ENCODE results near the gene PXMP4.
"Not testable (repeated sequence)": the region's sequence is repeated elsewhere in the genome, so short reads cannot be mapped to it uniquely, and the experiment has no call there.

PXMP4 gene

DNA sequence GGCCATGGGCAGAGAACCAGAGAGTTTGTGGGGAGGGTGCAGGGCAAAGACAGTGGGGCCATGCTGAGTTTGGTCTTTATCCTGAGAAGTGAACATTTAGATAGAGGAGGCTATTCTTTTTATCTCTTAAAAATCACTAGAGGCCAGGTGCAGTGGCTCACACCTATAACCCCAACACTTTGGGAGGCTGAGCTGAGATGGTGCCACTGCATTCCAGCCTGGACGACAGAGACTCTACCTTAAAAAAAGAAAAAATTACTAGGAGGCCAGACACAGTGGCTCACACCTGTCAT, 8.7 kb downstream of the PXMP4 start:
- no peaks in the 10 kb centered on the region for H3K36me3 ChIP-seq (ENCODE audit: control insufficient read depth, insufficient read depth, low read length)
- peaks cover 11% of the 10 kb centered on the region for H3K4me1 ChIP-seq (ENCODE audit: control insufficient read depth, insufficient read depth, low read length)
- no peaks in the 10 kb centered on the region for H3K9me3 ChIP-seq (ENCODE audit: control insufficient read depth, insufficient read depth, low read length)
- H3K9ac ChIP-seq (ENCODE audit: low read depth, low read length): no peak overlapping the region
- H3K4me3 ChIP-seq (ENCODE audit: low read depth, low read length): no peak overlapping the region
- no peaks in the 10 kb centered on the region for H3K27me3 ChIP-seq (ENCODE audit: control insufficient read depth, insufficient read depth, low read length)

GRCh38 chr20:33710681-33711445, 9.2 kb downstream of the PXMP4 start:
- Histone ChIP-seq H3K4me1 (ENCODE audit: control insufficient read depth, insufficient read depth, low read length) (peaks cover 11% of the 10 kb centered on the region), H3K4me3 (ENCODE audit: low read depth, low read length) (no peak overlapping the region), H3K27me3 (ENCODE audit: control insufficient read depth, insufficient read depth, low read length) (no peaks in the 10 kb centered on the region), H3K9ac (ENCODE audit: low read depth, low read length) (no peak overlapping the region), H3K9me3 (ENCODE audit: control insufficient read depth, insufficient read depth, low read length) (no peaks in the 10 kb centered on the region), H3K36me3 (ENCODE audit: control insufficient read depth, insufficient read depth, low read length) (no peaks in the 10 kb centered on the region)

DNA sequence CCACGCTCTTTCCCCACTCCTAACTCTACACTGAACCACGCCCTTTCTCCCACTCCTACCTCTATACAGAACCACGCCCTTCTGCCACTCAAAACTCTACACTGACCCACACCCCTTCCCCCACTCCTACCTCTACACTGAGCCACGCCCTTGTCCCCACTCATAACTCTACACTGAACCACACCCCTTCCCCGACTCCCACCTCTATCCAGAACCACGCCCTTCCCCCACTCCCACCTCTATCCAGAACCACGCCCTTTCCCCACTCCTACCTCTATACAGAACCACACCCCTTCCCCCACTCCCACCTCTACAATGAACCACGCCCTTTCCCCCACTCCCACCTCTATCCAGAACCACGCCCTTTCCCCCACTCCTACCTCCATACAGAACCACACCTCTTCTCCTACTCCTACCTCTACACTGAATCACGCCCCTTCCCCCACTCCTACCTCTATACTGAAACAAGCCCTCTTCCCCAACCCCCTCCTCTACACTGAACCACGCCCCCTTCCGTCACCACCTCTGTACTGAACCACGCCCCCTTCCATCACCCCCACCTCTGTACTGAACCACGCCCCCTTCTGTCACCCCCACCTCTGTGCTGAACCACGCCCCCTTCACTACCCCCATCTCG, 10.1 kb downstream of the PXMP4 start:
- H3K9ac ChIP-seq (ENCODE audit: low read depth, low read length): no peak overlapping the region
- peak overlapping the region; percentile 35 for H3K4me3 ChIP-seq (ENCODE audit: low read depth, low read length)
- H3K36me3 ChIP-seq (ENCODE audit: control insufficient read depth, insufficient read depth, low read length): no peaks in the 10 kb centered on the region
- no peaks in the 10 kb centered on the region for H3K27me3 ChIP-seq (ENCODE audit: control insufficient read depth, insufficient read depth, low read length)
- H3K9me3 ChIP-seq (ENCODE audit: control insufficient read depth, insufficient read depth, low read length): no peaks in the 10 kb centered on the region
- peaks cover 11% of the 10 kb centered on the region for H3K4me1 ChIP-seq (ENCODE audit: control insufficient read depth, insufficient read depth, low read length)

GRCh38 chr20:33709398-33709797, 10.7 kb downstream of the PXMP4 start:
- H3K36me3 ChIP-seq (ENCODE audit: control insufficient read depth, insufficient read depth, low read length): no peaks in the 10 kb centered on the region
- H3K9ac ChIP-seq (ENCODE audit: low read depth, low read length): no peak overlapping the region
- H3K4me1 ChIP-seq (ENCODE audit: control insufficient read depth, insufficient read depth, low read length): peaks cover 11% of the 10 kb centered on the region
- no peak overlapping the region for H3K4me3 ChIP-seq (ENCODE audit: low read depth, low read length)
- H3K27me3 ChIP-seq (ENCODE audit: control insufficient read depth, insufficient read depth, low read length): no peaks in the 10 kb centered on the region
- no peaks in the 10 kb centered on the region for H3K9me3 ChIP-seq (ENCODE audit: control insufficient read depth, insufficient read depth, low read length)

DNA sequence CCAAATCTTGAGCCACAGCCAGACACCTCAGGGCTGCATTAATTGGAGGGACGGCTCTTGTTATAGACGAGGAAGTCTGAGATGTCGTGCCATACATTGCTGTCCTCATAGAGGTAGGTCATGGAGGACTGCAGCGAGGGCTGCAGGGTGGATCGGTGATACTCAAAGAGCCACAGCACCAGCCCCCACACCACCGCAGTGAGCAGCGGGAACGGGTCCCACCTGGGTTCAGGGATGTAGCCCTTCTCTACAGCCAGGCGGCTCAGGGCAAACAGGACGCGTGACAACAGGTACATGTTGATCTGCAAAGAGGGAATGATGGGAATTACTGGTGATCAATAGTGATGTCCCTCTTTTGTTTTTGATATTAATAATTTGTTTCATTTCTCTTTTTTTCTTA, 12.4 kb downstream of the PXMP4 start:
- H3K27me3 ChIP-seq (ENCODE audit: control insufficient read depth, insufficient read depth, low read length): no peaks in the 10 kb centered on the region
- H3K36me3 ChIP-seq (ENCODE audit: control insufficient read depth, insufficient read depth, low read length): no peaks in the 10 kb centered on the region
- H3K9me3 ChIP-seq (ENCODE audit: control insufficient read depth, insufficient read depth, low read length): no peaks in the 10 kb centered on the region
- H3K9ac ChIP-seq (ENCODE audit: low read depth, low read length): no peak overlapping the region
- peaks cover 11% of the 10 kb centered on the region for H3K4me1 ChIP-seq (ENCODE audit: control insufficient read depth, insufficient read depth, low read length)
- H3K4me3 ChIP-seq (ENCODE audit: low read depth, low read length): no peak overlapping the region

DNA sequence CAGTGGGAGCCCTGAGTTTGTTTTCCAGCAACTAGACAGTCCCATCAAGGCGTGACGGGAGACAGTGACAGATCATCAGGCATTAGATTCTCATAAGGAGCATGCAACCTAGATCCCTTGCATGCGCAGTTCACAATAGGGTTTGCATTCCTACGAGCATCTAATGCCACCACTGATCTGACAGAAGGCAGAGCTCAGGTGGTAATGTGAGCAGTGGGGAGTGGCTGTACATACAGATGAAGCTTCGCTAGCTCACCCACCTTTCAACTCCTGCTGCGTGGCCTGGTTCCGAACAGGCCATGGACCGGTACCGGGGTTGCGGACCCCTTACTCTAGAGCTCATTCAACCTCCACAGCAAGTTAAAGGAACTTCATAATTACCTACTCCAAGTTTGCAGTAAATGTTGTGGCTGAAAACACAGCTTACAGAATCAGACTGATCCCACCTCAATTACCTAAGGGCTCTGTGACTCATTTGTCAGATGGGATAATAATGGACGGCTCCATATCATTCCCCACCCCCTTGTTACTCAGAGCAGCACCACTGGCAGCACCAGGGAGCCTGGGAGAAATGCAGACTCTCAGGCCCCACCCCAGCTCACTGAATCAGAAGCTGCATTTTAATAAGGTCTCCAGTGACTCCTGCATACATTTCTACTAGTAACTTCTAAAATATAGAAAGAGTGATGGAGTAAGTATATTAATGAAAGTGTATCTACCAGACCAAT, 15.7 kb downstream of the PXMP4 start:
- H3K4me1 ChIP-seq (ENCODE audit: control insufficient read depth, insufficient read depth, low read length): peaks cover 3% of the 10 kb centered on the region
- H3K36me3 ChIP-seq (ENCODE audit: control insufficient read depth, insufficient read depth, low read length): no peaks in the 10 kb centered on the region
- no peaks in the 10 kb centered on the region for H3K27me3 ChIP-seq (ENCODE audit: control insufficient read depth, insufficient read depth, low read length)
- H3K4me3 ChIP-seq (ENCODE audit: low read depth, low read length): no peak overlapping the region
- no peaks in the 10 kb centered on the region for H3K9me3 ChIP-seq (ENCODE audit: control insufficient read depth, insufficient read depth, low read length)
- H3K9ac ChIP-seq (ENCODE audit: low read depth, low read length): no peak overlapping the region

- no peaks in the 10 kb centered on the region for H3K4me1 ChIP-seq (ENCODE audit: control insufficient read depth, insufficient read depth, low read length)
- H3K36me3 ChIP-seq (ENCODE audit: control insufficient read depth, insufficient read depth, low read length): no peaks in the 10 kb centered on the region
- no peaks in the 10 kb centered on the region for H3K27me3 ChIP-seq (ENCODE audit: control insufficient read depth, insufficient read depth, low read length)
- H3K9ac ChIP-seq (ENCODE audit: low read depth, low read length): no peak overlapping the region
- no peak overlapping the region for H3K4me3 ChIP-seq (ENCODE audit: low read depth, low read length)
- no peaks in the 10 kb centered on the region for H3K9me3 ChIP-seq (ENCODE audit: control insufficient read depth, insufficient read depth, low read length)
Measured at GRCh38 chr20:33703498-33704137, 16.5 kb downstream of the PXMP4 start.

DNA sequence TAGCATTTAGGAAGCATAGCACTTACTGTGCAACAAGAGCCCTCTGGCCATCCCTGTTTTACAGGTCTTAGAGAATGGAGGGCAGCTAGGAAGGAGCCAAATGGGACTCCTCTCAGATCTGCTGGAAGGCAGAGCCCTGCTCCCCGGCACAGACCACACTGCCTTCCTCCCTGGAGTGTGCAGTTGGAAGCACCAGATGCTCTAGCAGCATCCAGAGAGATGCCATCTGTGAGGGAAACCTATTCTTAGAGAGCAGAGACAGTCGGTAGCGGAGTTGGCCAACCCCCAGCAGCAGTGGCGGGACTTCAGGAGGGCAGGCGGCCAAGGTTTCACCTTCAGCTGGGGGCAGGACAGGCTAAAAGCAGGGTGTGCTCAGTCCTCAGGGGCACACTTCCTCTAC, 17.2 kb downstream of the PXMP4 start:
- Histone ChIP-seq H3K4me3 (ENCODE audit: low read depth, low read length) (no peak overlapping the region), H3K9me3 (ENCODE audit: control insufficient read depth, insufficient read depth, low read length) (no peaks in the 10 kb centered on the region), H3K36me3 (ENCODE audit: control insufficient read depth, insufficient read depth, low read length) (no peaks in the 10 kb centered on the region), H3K27me3 (ENCODE audit: control insufficient read depth, insufficient read depth, low read length) (no peaks in the 10 kb centered on the region), H3K9ac (ENCODE audit: low read depth, low read length) (no peak overlapping the region), H3K4me1 (ENCODE audit: control insufficient read depth, insufficient read depth, low read length) (no peaks in the 10 kb centered on the region)

GRCh38 chr20:33701629-33702450, 18.3 kb downstream of the PXMP4 start:
- Histone ChIP-seq H3K4me1 (ENCODE audit: control insufficient read depth, insufficient read depth, low read length) (no peaks in the 10 kb centered on the region), H3K4me3 (ENCODE audit: low read depth, low read length) (no peak overlapping the region), H3K9ac (ENCODE audit: low read depth, low read length) (no peak overlapping the region), H3K27me3 (ENCODE audit: control insufficient read depth, insufficient read depth, low read length) (no peaks in the 10 kb centered on the region), H3K9me3 (ENCODE audit: control insufficient read depth, insufficient read depth, low read length) (no peaks in the 10 kb centered on the region), H3K36me3 (ENCODE audit: control insufficient read depth, insufficient read depth, low read length) (no peaks in the 10 kb centered on the region)

DNA sequence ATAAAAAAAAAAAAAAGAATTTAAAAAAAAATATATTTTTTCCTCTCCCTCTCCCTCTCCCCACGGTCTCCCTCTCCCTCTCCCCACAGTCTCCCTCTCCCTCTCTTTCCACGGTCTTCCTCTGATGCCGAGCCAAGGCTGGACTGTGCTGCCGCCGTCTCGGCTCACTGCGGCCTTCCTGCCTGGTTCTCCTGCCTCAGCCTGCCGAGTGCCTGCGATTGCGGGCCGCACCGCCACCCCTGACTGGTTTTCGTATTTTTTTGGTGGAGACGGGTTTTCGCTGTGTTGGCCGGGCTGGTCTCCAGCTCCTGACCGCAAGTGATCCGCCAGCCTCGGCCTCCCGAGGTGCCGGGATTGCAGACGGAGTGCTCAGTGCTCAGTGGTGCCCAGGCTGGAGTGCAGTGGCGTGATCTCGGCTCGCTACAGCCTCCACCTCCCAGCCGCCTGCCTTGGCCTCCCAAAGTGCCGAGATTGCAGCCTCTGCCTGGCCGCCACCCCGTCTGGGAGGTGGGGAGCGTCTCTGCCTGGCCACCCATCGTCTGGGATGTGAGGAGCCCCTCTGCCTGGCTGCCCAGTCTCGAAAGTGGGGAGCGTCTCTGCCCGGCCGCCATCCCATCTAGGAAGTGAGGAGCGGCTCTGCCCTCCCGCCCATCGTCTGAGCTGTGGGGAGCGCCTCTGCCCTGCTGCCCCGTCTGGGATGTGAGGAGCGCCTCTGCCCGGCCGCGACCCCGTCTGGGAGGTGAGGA, 19.2 kb downstream of the PXMP4 start:
- H3K4me1 ChIP-seq (ENCODE audit: control insufficient read depth, insufficient read depth, low read length); H3K27me3 ChIP-seq (ENCODE audit: control insufficient read depth, insufficient read depth, low read length); H3K36me3 ChIP-seq (ENCODE audit: control insufficient read depth, insufficient read depth, low read length); H3K4me3 ChIP-seq (ENCODE audit: low read depth, low read length); H3K9me3 ChIP-seq (ENCODE audit: control insufficient read depth, insufficient read depth, low read length); H3K9ac ChIP-seq (ENCODE audit: low read depth, low read length): not testable (repeated sequence)

DNA sequence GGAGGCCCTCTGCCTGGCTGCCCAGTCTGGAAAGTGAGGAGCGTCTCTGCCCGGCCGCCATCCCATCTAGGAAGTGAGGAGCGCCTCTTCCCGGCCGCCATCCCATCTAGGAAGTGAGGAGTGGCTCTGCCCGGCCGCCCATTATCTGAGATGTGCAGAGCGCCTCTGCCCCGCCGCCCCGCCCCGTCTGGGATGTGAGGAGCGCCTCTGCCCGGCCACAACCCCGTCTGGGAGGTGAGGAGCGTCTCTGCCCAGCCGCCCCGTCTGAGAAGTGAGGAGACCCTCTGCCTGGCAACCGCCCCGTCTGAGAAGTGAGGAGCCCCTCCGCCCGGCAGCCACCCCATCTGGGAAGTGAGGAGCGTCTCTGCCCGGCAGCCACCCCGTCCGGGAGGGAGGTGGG, 21.1 kb downstream of the PXMP4 start:
- not testable (repeated sequence) for H3K9ac ChIP-seq (ENCODE audit: low read depth, low read length); H3K27me3 ChIP-seq (ENCODE audit: control insufficient read depth, insufficient read depth, low read length); H3K36me3 ChIP-seq (ENCODE audit: control insufficient read depth, insufficient read depth, low read length); H3K9me3 ChIP-seq (ENCODE audit: control insufficient read depth, insufficient read depth, low read length); H3K4me3 ChIP-seq (ENCODE audit: low read depth, low read length); H3K4me1 ChIP-seq (ENCODE audit: control insufficient read depth, insufficient read depth, low read length)

Data from iPS-15b (cell line).